IMR-90 (cell line): ENCODE data around the gene BMERB1.

ENCODE experiments used
- CEBPB ChIP-seq: IDR thresholded peaks from 2 replicates; pipeline ENCODE4 v1.6.1; 2012; ENCODE audit warnings: low read depth, low read length, improper control_type of control experiment
- CTCF ChIP-seq: conservative IDR thresholded peaks from 2 replicates; pipeline ENCODE4 v1.5.1; 2012; ENCODE audit warnings: mild to moderate bottlenecking, low read depth, low read length, improper control_type of control experiment
- MAZ ChIP-seq: IDR thresholded peaks from 2 replicates; pipeline ENCODE4 v1.6.1; 2012; ENCODE audit warnings: low read depth, mild to moderate bottlenecking, low read length, improper control_type of control experiment, moderate library complexity, borderline replicate concordance
- MXI1 ChIP-seq: IDR thresholded peaks from 2 replicates; pipeline ENCODE4 v1.6.1; 2012; ENCODE audit warnings: low read depth, mild to moderate bottlenecking, low read length, moderate library complexity, borderline replicate concordance
- POLR2A ChIP-seq: IDR thresholded peaks from 2 replicates; pipeline ENCODE4 v1.6.1; 2012; ENCODE audit warnings: mild to moderate bottlenecking, low read depth, low read length
- RCOR1 ChIP-seq: IDR thresholded peaks from 2 replicates; pipeline ENCODE4 v1.6.1; 2012; ENCODE audit warnings: mild to moderate bottlenecking, low read length, improper control_type of control experiment; ENCODE audit not compliant: insufficient replicate concordance

GRCh38 chr16:15507301-15507958, 73.0 kb downstream of the BMERB1 start:
- TF ChIP-seq POLR2A = no peak
- no peak for TF ChIP-seq CTCF
- TF ChIP-seq MXI1 = no peak
- TF ChIP-seq RCOR1 = no peak
- TF ChIP-seq CEBPB = no peak
- TF ChIP-seq MAZ = no peak
